ENCODE results near the gene KIAA1958. TPM values are rescaled to one million over a fixed set of nuclear protein-coding genes. Genes with fewer than 3 reads are reported as not detected.
"Not testable (repeated sequence)": the region's sequence is repeated elsewhere in the genome, so short reads cannot be mapped to it uniquely, and the experiment has no call there.

Gene KIAA1958
- polyA plus RNA-seq, 2 of the 4 experiments (the other 2 are of a cell fraction) = 2.2 to 3.7 TPM

DNA sequence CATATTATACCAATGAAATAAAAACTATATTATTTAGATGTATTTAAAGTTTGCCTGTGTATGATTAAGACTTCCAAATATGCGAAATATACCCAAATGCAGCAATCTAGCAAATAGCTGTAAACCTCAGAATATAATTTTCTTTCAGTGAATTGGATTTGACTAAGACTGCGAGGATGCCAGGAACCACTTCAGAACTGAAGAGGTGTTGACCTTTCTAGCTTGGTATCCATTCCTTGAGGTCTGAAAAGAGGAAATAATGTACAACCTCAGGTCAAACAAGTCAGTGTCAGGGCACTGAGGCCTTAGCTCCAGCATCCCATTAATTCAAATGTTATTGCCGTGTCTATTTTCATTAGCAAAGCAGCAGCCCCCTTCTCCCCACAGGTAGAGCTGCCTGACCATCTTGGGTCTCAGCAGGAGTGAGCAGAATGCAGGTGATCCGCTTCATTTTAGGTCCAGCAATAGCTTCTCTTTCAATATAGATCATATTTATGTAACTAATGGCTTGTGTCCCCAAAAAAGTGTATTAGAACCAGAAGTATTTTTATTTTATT, 100.0 kb downstream of the KIAA1958 start:
- WGBS (ENCODE audit: missing lambda C conversion rate) = 93% methylated on average over 4 of the region's 4 CpGs
- POLR2A ChIA-PET = no interaction called here
- CTCF ChIA-PET = interaction anchor here (1.0 kb wide), 1 partner anchor 31 kb away, joined by 3 read pairs; no protein-coding TSS in a partner anchor

DNA sequence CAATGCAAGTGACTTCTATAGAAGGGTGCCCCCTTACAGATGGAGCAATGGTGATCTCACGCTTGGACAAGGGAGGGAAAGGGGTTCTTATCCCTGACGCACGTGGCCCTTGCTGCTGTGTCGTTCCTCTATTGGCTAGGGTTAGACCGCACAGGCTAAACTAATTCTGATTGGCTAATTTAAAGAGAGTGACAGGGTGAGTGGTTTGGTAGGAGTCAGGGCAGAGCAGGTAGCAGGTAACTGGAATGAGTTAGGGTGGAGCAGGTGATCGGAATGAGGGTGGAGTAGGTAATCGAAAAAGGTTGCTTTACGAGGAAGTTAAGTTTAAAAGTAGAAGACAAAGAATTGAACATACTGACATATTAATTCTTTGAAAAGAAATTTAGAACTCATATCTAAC, 105.2 kb downstream of the KIAA1958 start:
- not testable (repeated sequence) for H3K9me3 ChIP-seq

More for the DNA sequence above, 100.0 kb downstream of the KIAA1958 start:
- H3K4me1 ChIP-seq = no peaks in the 10 kb centered on the region
- no peak for FAIRE-seq
- no peak overlapping the region for H3K27ac ChIP-seq
- TF ChIP-seq ZSCAN20 (CRISPR knock-in tag; IDR thresholded peaks at IDR 0.05) (no peak), NPAS2 (CRISPR knock-in tag; IDR thresholded peaks at IDR 0.05; ENCODE audit: borderline replicate concordance) (no peak), EHMT2 (IDR thresholded peaks at IDR 0.05; ENCODE audit: low read depth) (no peak), SREBF2 (IDR thresholded peaks at IDR 0.05) (no peak), ESRRA (IDR thresholded peaks at IDR 0.05; ENCODE audit: borderline replicate concordance, low read length) (no peak), CBX8 (IDR thresholded peaks at IDR 0.05) (no peak), EHF (CRISPR knock-in tag; IDR thresholded peaks at IDR 0.05) (no peak), HOXB13 (CRISPR knock-in tag; IDR thresholded peaks at IDR 0.05; ENCODE audit: low read depth) (no peak), RNF2 (IDR thresholded peaks at IDR 0.05; ENCODE audit: borderline replicate concordance, low read depth) (no peak), HMGXB4 (CRISPR knock-in tag; IDR thresholded peaks at IDR 0.05; ENCODE audit: borderline replicate concordance) (no peak), NFE2L2 (conservative IDR thresholded peaks at IDR 0.05; ENCODE audit: low read length) (no peak), MAZ (IDR thresholded peaks at IDR 0.05; ENCODE audit: borderline replicate concordance, low read depth, low read length) (no peak), CEBPB (IDR thresholded peaks at IDR 0.05) (no peak)
- TF ChIP-seq, protein P1, sequence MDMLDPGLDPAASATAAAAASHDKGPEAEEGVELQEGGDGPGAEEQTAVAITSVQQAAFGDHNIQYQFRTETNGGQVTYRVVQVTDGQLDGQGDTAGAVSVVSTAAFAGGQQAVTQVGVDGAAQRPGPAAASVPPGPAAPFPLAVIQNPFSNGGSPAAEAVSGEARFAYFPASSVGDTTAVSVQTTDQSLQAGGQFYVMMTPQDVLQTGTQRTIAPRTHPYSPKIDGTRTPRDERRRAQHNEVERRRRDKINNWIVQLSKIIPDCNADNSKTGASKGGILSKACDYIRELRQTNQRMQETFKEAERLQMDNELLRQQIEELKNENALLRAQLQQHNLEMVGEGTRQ (IDR thresholded peaks at IDR 0.05) = no peak
- no peak overlapping the region for H3K4me2 ChIP-seq
- H3K9me3 ChIP-seq = no peaks in the 10 kb centered on the region
- ATAC-seq = no peak
- no peak overlapping the region for H3K4me3 ChIP-seq
- DNase-seq (ENCODE audit: low read depth in 1 of 2, low spot score in 1 of 2) = no peak

DNA sequence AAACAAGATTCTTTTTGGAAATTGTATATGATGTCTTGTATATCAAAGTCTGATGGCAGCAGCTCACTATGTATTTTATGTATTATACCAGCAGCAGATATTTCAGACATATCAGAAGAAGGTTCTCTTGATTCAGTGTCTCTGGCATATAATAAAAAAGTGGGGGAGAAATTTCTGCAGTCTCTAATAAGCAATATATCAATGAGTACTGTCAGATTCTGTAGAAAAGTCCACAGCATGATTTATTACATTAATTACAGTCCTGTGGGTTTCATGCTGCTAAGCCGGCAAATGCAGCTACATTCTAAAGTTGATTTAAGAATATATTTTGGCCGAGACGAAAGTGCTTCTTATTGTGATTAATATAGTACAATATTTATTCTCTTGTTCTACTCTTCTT, 113.1 kb downstream of the KIAA1958 start:
- Histone ChIP-seq H3K4me2 (no peak overlapping the region), H3K27ac (no peak overlapping the region), H3K4me1 (peaks cover 14% of the 10 kb centered on the region; the same call in 2 of the 3 replicates), H3K9me3 (no peaks in the 10 kb centered on the region), H3K4me3 (no peak overlapping the region)
- ATAC-seq = no peak
- WGBS (ENCODE audit: missing lambda C conversion rate) = 95% methylated on average over 3 of the region's 3 CpGs
- no peak for DNase-seq (ENCODE audit: low read depth in 1 of 2, low spot score in 1 of 2)
- no peak for FAIRE-seq
- no peak for TF ChIP-seq CBX8 (IDR thresholded peaks at IDR 0.05)
- ChIA-PET CTCF (interaction anchor here (2.4 kb wide), 1 partner anchor 10 kb away, joined by 6 read pairs; no protein-coding TSS in a partner anchor), POLR2A (no interaction called here)

More for the DNA sequence above, 105.2 kb downstream of the KIAA1958 start:
- POLR2A ChIA-PET; FAIRE-seq; H3K27ac ChIP-seq; H3K4me3 ChIP-seq; DNase-seq (ENCODE audit: low read depth in 1 of 2, low spot score in 1 of 2); CTCF ChIA-PET; H3K4me1 ChIP-seq; ATAC-seq; H3K4me2 ChIP-seq: not testable (repeated sequence)
- 94% methylated on average over 8 of the region's 8 CpGs for WGBS (ENCODE audit: missing lambda C conversion rate)

GRCh38 chr9:112601636-112602035, 115.0 kb downstream of the KIAA1958 start:
- 47% methylated on average over 2 of the region's 2 CpGs for WGBS (ENCODE audit: missing lambda C conversion rate)
- peak overlapping the region; percentile 18; the same call in 2 of the 3 replicates for H3K4me2 ChIP-seq
- TF ChIP-seq, protein P2, sequence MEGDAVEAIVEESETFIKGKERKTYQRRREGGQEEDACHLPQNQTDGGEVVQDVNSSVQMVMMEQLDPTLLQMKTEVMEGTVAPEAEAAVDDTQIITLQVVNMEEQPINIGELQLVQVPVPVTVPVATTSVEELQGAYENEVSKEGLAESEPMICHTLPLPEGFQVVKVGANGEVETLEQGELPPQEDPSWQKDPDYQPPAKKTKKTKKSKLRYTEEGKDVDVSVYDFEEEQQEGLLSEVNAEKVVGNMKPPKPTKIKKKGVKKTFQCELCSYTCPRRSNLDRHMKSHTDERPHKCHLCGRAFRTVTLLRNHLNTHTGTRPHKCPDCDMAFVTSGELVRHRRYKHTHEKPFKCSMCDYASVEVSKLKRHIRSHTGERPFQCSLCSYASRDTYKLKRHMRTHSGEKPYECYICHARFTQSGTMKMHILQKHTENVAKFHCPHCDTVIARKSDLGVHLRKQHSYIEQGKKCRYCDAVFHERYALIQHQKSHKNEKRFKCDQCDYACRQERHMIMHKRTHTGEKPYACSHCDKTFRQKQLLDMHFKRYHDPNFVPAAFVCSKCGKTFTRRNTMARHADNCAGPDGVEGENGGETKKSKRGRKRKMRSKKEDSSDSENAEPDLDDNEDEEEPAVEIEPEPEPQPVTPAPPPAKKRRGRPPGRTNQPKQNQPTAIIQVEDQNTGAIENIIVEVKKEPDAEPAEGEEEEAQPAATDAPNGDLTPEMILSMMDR (IDR thresholded peaks at IDR 0.05) = no peak
- no peak for TF ChIP-seq FOSL2 (IDR thresholded peaks at IDR 0.05)
- no peak for TF ChIP-seq FOSL2 (CRISPR knock-in tag; IDR thresholded peaks at IDR 0.05)
- TF ChIP-seq CBX2 (IDR thresholded peaks at IDR 0.05; ENCODE audit: borderline replicate concordance, low read depth) = no peak
- TF ChIP-seq, protein P3, sequence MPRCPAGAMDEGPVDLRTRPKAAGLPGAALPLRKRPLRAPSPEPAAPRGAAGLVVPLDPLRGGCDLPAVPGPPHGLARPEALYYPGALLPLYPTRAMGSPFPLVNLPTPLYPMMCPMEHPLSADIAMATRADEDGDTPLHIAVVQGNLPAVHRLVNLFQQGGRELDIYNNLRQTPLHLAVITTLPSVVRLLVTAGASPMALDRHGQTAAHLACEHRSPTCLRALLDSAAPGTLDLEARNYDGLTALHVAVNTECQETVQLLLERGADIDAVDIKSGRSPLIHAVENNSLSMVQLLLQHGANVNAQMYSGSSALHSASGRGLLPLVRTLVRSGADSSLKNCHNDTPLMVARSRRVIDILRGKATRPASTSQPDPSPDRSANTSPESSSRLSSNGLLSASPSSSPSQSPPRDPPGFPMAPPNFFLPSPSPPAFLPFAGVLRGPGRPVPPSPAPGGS (IDR thresholded peaks at IDR 0.05) = no peak
- TF ChIP-seq ZC3H11A (IDR thresholded peaks at IDR 0.05) = no peak
- TF ChIP-seq ZFP36 (IDR thresholded peaks at IDR 0.05; ENCODE audit: borderline replicate concordance, partially characterized antibody) = no peak
- no peak for TF ChIP-seq SREBF2 (IDR thresholded peaks at IDR 0.05)
- TF ChIP-seq ELK1 (IDR thresholded peaks at IDR 0.05; ENCODE audit: low read depth, low read length) = no peak
- TF ChIP-seq NR3C1 (IDR thresholded peaks at IDR 0.05) = no peak
- no peak for TF ChIP-seq ESRRA (IDR thresholded peaks at IDR 0.05; ENCODE audit: borderline replicate concordance, low read length)

More at GRCh38 chr9:112601636-112602035, 115.0 kb downstream of the KIAA1958 start:
- Histone ChIP-seq H3K4me1 (peaks cover 14% of the 10 kb centered on the region; the same call in 2 of the 3 replicates), H3K4me3 (no peak overlapping the region), H3K9me3 (no peaks in the 10 kb centered on the region), H3K27ac (0 out of 6 replicates have a peak overlapping the region, but pooled peaks of 1 of the 2 experiments have one; percentile 29)
- CTCF ChIA-PET = interaction anchor here (0.8 to 2.4 kb wide), 4 partner anchors 8 to 110 kb away, joined by 3 to 6 read pairs (median 3); no protein-coding TSS in a partner anchor
- POLR2A ChIA-PET = interaction anchor here (2.1 kb wide), 1 partner anchor 115 kb away, joined by 5 read pairs; the partner anchor contains the start of gene KIAA1958
- DNase-seq (ENCODE audit: low read depth in 1 of 2, low spot score in 1 of 2) (peak; percentile 6), ATAC-seq (peak; percentile 62 to 69; a peak in 3 of 6 replicates), FAIRE-seq (no peak)
